Liver (tissue), 9 donors: ENCODE data around the gene NXPH2. TPM values are rescaled to one million over a fixed set of nuclear protein-coding genes. Genes with fewer than 3 reads are reported as not detected.

Source experiments
- DNase-seq: peaks from one replicate; pipeline ENCODE4 v3.0.0-alpha.2; 2017; ENCODE audit warnings: low spot score
- H3K27ac ChIP-seq, 2 donors: one replicate each; pipeline ENCODE4 v1.7.0; 2013; ENCODE audit warnings: inconsistent platforms in 2 of 2, low read length in 2 of 2, control low read depth in 1 of 2, low read depth in 1 of 2, mild to moderate bottlenecking in 1 of 2
- H3K27me3 ChIP-seq, 4 donors: one replicate each; pipeline versions ENCODE4 v1.6.1 to v1.7.0; 2013; ENCODE audit warnings: low read length in 3 of 4, inconsistent platforms in 1 of 4, mild to moderate bottlenecking in 1 of 4, moderate library complexity in 1 of 4; ENCODE audit not compliant: control insufficient read depth in 4 of 4, insufficient read depth in 4 of 4
- H3K36me3 ChIP-seq, 4 donors: one replicate each; pipeline versions ENCODE4 v1.6.1 to v1.7.0; 2013; ENCODE audit warnings: low read length in 3 of 4, mild to moderate bottlenecking in 3 of 4, low read depth in 1 of 4, moderate library complexity in 1 of 4; ENCODE audit not compliant: control insufficient read depth in 4 of 4, insufficient read depth in 3 of 4
- H3K4me1 ChIP-seq, 4 donors: one replicate each; pipeline versions ENCODE4 v1.6.1 to v1.7.0; 2013; ENCODE audit warnings: low read length in 3 of 4, mild to moderate bottlenecking in 3 of 4, moderate library complexity in 1 of 4; ENCODE audit not compliant: control insufficient read depth in 4 of 4, insufficient read depth in 4 of 4
- H3K4me3 ChIP-seq, 3 donors: one replicate each; pipeline versions ENCODE4 v1.6.1 to v1.7.0; 2013; ENCODE audit warnings: low read length in 3 of 3, control low read depth in 1 of 3, low read depth in 1 of 3, mild to moderate bottlenecking in 1 of 3
- H3K9ac ChIP-seq, 2 donors: one replicate each; pipeline ENCODE4 v1.7.0; 2013; ENCODE audit warnings: low read length in 2 of 2, mild to moderate bottlenecking in 2 of 2, moderate library complexity in 2 of 2, control low read depth in 1 of 2, low read depth in 1 of 2
- H3K9me3 ChIP-seq, 4 donors: one replicate each; pipeline versions ENCODE4 v1.6.1 to v1.7.0; 2013; ENCODE audit warnings: low read length in 3 of 4; ENCODE audit not compliant: control insufficient read depth in 4 of 4
- ATF3 ChIP-seq: IDR thresholded peaks from 2 replicates; pipeline ENCODE4 v1.6.1; 2016; ENCODE audit warnings: antibody characterized with exemption
- CTCF ChIP-seq: fragments of 150-350 bp; IDR thresholded peaks from 2 replicates; pipeline ENCODE4 v1.5.1; 2017; ENCODE audit warnings: improper control_type of control experiment, low read depth, low read length; ENCODE audit not compliant: missing input control
- EGR1 ChIP-seq, 2 donors: IDR thresholded peaks; 2 replicates each; pipeline ENCODE4 v1.6.1; 2016 to 2018; ENCODE audit warnings: antibody characterized with exemption in 2 of 2, low read depth in 2 of 2
- FOXA1 ChIP-seq: IDR thresholded peaks from 2 replicates; pipeline ENCODE4 v1.6.1; 2016; ENCODE audit warnings: antibody characterized with exemption
- FOXA2 ChIP-seq: IDR thresholded peaks from 2 replicates; pipeline ENCODE4 v1.6.1; 2016; ENCODE audit warnings: antibody characterized with exemption
- GABPA ChIP-seq, 2 donors: IDR thresholded peaks in 1 of 2; conservative IDR thresholded peaks in 1 of 2; 2 replicates each; pipeline ENCODE4 v1.6.1; 2016; ENCODE audit warnings: antibody characterized with exemption in 2 of 2, mild to moderate bottlenecking in 1 of 2, moderate library complexity in 1 of 2
- HNF4A ChIP-seq, 2 donors: conservative IDR thresholded peaks; 2 replicates each; pipeline ENCODE4 v1.6.1; 2016; ENCODE audit warnings: antibody characterized with exemption in 2 of 2, mild to moderate bottlenecking in 2 of 2
- HNF4G ChIP-seq: IDR thresholded peaks from 2 replicates; pipeline ENCODE4 v1.6.1; 2016; ENCODE audit warnings: antibody characterized with exemption
- JUND ChIP-seq, 2 donors: IDR thresholded peaks; 2 replicates each; pipeline ENCODE4 v1.6.1; 2016; ENCODE audit warnings: antibody characterized with exemption in 2 of 2
- MAX ChIP-seq: IDR thresholded peaks from 2 replicates; pipeline ENCODE4 v1.6.1; 2016; ENCODE audit warnings: antibody characterized with exemption
- NR2F2 ChIP-seq: IDR thresholded peaks from 2 replicates; pipeline ENCODE4 v1.6.1; 2016; ENCODE audit warnings: antibody characterized with exemption
- RAD21 ChIP-seq, 2 donors: IDR thresholded peaks; 2 replicates each; pipeline ENCODE4 v1.6.1; 2016; ENCODE audit warnings: antibody characterized with exemption in 2 of 2, mild to moderate bottlenecking in 2 of 2
- REST ChIP-seq: IDR thresholded peaks from 2 replicates; pipeline ENCODE4 v1.6.1; 2016; ENCODE audit warnings: antibody characterized with exemption, mild to moderate bottlenecking
- RXRA ChIP-seq, 2 donors: IDR thresholded peaks; 2 replicates each; pipeline ENCODE4 v1.6.1; 2017 to 2018; ENCODE audit warnings: antibody characterized with exemption in 2 of 2, mild to moderate bottlenecking in 1 of 2
- SP1 ChIP-seq: IDR thresholded peaks from 2 replicates; pipeline ENCODE4 v1.6.1; 2018; ENCODE audit warnings: antibody characterized with exemption, mild to moderate bottlenecking
- TAF1 ChIP-seq: conservative IDR thresholded peaks from 2 replicates; pipeline ENCODE4 v1.6.1; 2016; ENCODE audit warnings: antibody characterized with exemption, mild to moderate bottlenecking
- YY1 ChIP-seq: IDR thresholded peaks from 2 replicates; pipeline ENCODE4 v1.6.1; 2016; ENCODE audit warnings: antibody characterized with exemption, mild to moderate bottlenecking
- ZBTB33 ChIP-seq: IDR thresholded peaks from 2 replicates; pipeline ENCODE4 v1.6.1; 2016; ENCODE audit warnings: antibody characterized with exemption
- WGBS: extraction: QIAGEN DNeasy Blood & Tissue Kit; methylation state at CpG from one replicate; pipeline ENCODE4 v1.1.7; 2013; 5-methylcytosine and 5-hydroxymethylcytosine counted together
- polyA plus RNA-seq, 2 donors: library from polyadenylated mRNA; stranded (reverse) in 1 of 2; unstranded in 1 of 2; fragments of 200-250 nt in 1 of 2; fragments of >200 nt in 1 of 2; fragmentation: Nextera tagmentation in 1 of 2; extraction: Ambion mirVana in 1 of 2; gene quantifications; one replicate each; pipeline versions ENCODE4 v1.2.1 to v1.2.3, GENCODE V29; 2013 to 2015
- total RNA-seq, 2 donors: library from RNA; depleted of rRNA; stranded (reverse); fragments of >200 nt; gene quantifications; one replicate each; pipeline ENCODE4 v1.2.3, GENCODE V29; 2014
- donor health status: healthy.
- donor health status: healthy.
- donor health status: healthy.
- donor health status: healthy.
- donor health status: healthy.

The NXPH2 gene
- total and polyA plus RNA-seq, 4 donors = 0.15 to 0.19 TPM; not detected in 2

GRCh38 chr2:138626148-138626547, 154.0 kb downstream of the NXPH2 start:
- Histone ChIP-seq H3K4me1 (no peaks in the 10 kb centered on the region), H3K36me3 (no peaks in the 10 kb centered on the region), H3K27ac (no peak overlapping the region), H3K9ac (no peak overlapping the region), H3K27me3 (no peaks in the 10 kb centered on the region), H3K9me3 (no peaks in the 10 kb centered on the region), H3K4me3 (no peak overlapping the region)
- no peak for DNase-seq
- WGBS = 95% methylated on average over 1 of the region's 1 CpG
- TF ChIP-seq JUND (IDR thresholded peaks at IDR 0.05) (no peak), MAX (no peak), REST (no peak), ZBTB33 (no peak), NR2F2 (no peak), RXRA (IDR thresholded peaks at IDR 0.05) (no peak), RAD21 (IDR thresholded peaks at IDR 0.05) (no peak), TAF1 (no peak), HNF4G (no peak), CTCF (no peak), FOXA1 (no peak), YY1 (no peak), SP1 (no peak), EGR1 (IDR thresholded peaks at IDR 0.05; ENCODE audit: low read depth in 2 of 2) (no peak), ATF3 (no peak), FOXA2 (no peak), GABPA (IDR thresholded peaks at IDR 0.05 in 1 of 2, conservative IDR thresholded peaks at IDR 0.05 in 1 of 2) (no peak), HNF4A (conservative IDR thresholded peaks at IDR 0.05) (no peak)
